ENCODE data around the gene TMEM154.

GRCh38 chr4:152633118-152633517 lies 46.7 kb downstream of the TMEM154 start:
- TF ChIP-seq CTCF (IDR thresholded peaks at IDR 0.05) (no peak), POLR2A (IDR thresholded peaks at IDR 0.05) (no peak)

Data from Peyer's patch (tissue), 4 donors.